Upper lobe of left lung (tissue), 4 donors: Measurements from ENCODE around the gene KDM2B.

Source experiments
- EP300 ChIP-seq, 4 donors: sonication (generic); formaldehyde crosslinking; IDR thresholded peaks; one replicate each; pipeline ENCODE4 v1.5.1; 2017; ENCODE audit warnings: antibody characterized with exemption in 4 of 4, control low read depth in 2 of 4
- POLR2A ChIP-seq, 4 donors: fragments of 450-650 bp; IDR thresholded peaks; one replicate each; pipeline ENCODE4 v1.5.1; 2016 to 2017; ENCODE audit warnings: antibody characterized with exemption in 4 of 4, mild to moderate bottlenecking in 2 of 4
- POLR2AphosphoS5 ChIP-seq, 2 donors: sonication (generic); formaldehyde crosslinking; IDR thresholded peaks; one replicate each; pipeline ENCODE4 v1.5.1; 2017; ENCODE audit warnings: antibody characterized with exemption in 2 of 2
- TF ChIP-seq, protein P1 (sequence below), 6 experiments: fragments of 450-650 bp in 4 of 6; fragments of 200-600 bp in 2 of 6; sonication (generic) in 2 of 6; IDR thresholded peaks; one replicate each; pipeline ENCODE4 v1.5.1; 2016 to 2019; ENCODE audit warnings: antibody characterized with exemption in 6 of 6

DNA sequence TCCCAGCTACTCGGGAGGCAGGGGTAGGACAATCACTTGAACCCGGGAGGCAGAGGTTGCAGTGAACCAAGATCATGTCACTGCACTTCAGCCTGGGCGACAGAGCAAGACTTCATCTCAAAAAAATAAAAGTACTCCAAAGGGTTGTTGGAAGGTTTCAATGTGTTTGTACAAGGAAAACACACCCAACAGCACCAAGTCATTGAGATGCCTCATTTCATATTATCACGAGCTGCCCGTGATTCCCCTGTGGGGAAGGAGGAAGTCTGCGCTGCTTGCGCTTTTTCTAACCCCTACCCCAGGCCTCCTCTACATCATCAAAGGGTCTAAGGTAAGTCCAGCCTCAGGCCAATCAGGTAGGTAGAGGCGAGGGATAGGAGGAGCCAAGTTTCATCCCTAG is 73.6 kb downstream of the KDM2B start:
- TF ChIP-seq POLR2AphosphoS5 (IDR thresholded peaks at IDR 0.05) (no peak), POLR2A (IDR thresholded peaks at IDR 0.05) (no peak), EP300 (IDR thresholded peaks at IDR 0.05) (no peak)
- TF ChIP-seq, protein P1, sequence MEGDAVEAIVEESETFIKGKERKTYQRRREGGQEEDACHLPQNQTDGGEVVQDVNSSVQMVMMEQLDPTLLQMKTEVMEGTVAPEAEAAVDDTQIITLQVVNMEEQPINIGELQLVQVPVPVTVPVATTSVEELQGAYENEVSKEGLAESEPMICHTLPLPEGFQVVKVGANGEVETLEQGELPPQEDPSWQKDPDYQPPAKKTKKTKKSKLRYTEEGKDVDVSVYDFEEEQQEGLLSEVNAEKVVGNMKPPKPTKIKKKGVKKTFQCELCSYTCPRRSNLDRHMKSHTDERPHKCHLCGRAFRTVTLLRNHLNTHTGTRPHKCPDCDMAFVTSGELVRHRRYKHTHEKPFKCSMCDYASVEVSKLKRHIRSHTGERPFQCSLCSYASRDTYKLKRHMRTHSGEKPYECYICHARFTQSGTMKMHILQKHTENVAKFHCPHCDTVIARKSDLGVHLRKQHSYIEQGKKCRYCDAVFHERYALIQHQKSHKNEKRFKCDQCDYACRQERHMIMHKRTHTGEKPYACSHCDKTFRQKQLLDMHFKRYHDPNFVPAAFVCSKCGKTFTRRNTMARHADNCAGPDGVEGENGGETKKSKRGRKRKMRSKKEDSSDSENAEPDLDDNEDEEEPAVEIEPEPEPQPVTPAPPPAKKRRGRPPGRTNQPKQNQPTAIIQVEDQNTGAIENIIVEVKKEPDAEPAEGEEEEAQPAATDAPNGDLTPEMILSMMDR (IDR thresholded peaks at IDR 0.05) = no peak
